ENCODE results near the gene CCNA1.

CCNA1 gene

GRCh38 chr13:36450534-36450933 lies 18.2 kb downstream of the CCNA1 start:
- no peak overlapping the region for H3K4me3 ChIP-seq (ENCODE audit: low read depth, low read length)
- DNase-seq (ENCODE audit: low read depth) = no peak
- no peak for TF ChIP-seq CTCF (IDR thresholded peaks at IDR 0.05; ENCODE audit: low read depth, low read length, missing control alignments)

- TF ChIP-seq CTCF (IDR thresholded peaks at IDR 0.05; ENCODE audit: low read depth, low read length, missing control alignments) = peak; percentile 14
- no peak for DNase-seq (ENCODE audit: low read depth)
- H3K4me3 ChIP-seq (ENCODE audit: low read depth, low read length) = no peak overlapping the region
Observed at GRCh38 chr13:36453516-36453915, 21.2 kb downstream of the CCNA1 start.

- TF ChIP-seq CTCF (IDR thresholded peaks at IDR 0.05; ENCODE audit: low read depth, low read length, missing control alignments) = no peak
- no peak for DNase-seq (ENCODE audit: low read depth)
- H3K4me3 ChIP-seq (ENCODE audit: low read depth, low read length) = no peak overlapping the region
Observed at GRCh38 chr13:36454121-36454520, 21.8 kb downstream of the CCNA1 start.

- no peak for TF ChIP-seq CTCF (IDR thresholded peaks at IDR 0.05; ENCODE audit: low read depth, low read length, missing control alignments)
- no peak for DNase-seq (ENCODE audit: low read depth)
- H3K4me3 ChIP-seq (ENCODE audit: low read depth, low read length) = no peak overlapping the region
Observed at GRCh38 chr13:36454987-36455386, 22.7 kb downstream of the CCNA1 start.

GRCh38 chr13:36456577-36456976 lies 24.3 kb downstream of the CCNA1 start:
- TF ChIP-seq CTCF (IDR thresholded peaks at IDR 0.05; ENCODE audit: low read depth, low read length, missing control alignments) = no peak
- H3K4me3 ChIP-seq (ENCODE audit: low read depth, low read length) = no peak overlapping the region

GRCh38 chr13:36461506-36461905 lies 29.2 kb downstream of the CCNA1 start:
- DNase-seq (ENCODE audit: low read depth) = no peak
- no peak overlapping the region for H3K4me3 ChIP-seq (ENCODE audit: low read depth, low read length)
- TF ChIP-seq CTCF (IDR thresholded peaks at IDR 0.05; ENCODE audit: low read depth, low read length, missing control alignments) = no peak

More at GRCh38 chr13:36456577-36456976, 24.3 kb downstream of the CCNA1 start:
- no peak for DNase-seq (ENCODE audit: low read depth)

GRCh38 chr13:36475468-36475867 lies 43.2 kb downstream of the CCNA1 start:
- no peak for TF ChIP-seq CTCF (IDR thresholded peaks at IDR 0.05; ENCODE audit: low read depth, low read length, missing control alignments)
- no peak overlapping the region for H3K4me3 ChIP-seq (ENCODE audit: low read depth, low read length)
- DNase-seq (ENCODE audit: low read depth) = no peak
